Forelimb muscle (tissue), 1 donor: ENCODE results near the gene METTL2B. TPM values are rescaled to one million over a fixed set of nuclear protein-coding genes. Genes with fewer than 3 reads are reported as not detected.
A peak's percentile ranks its signal among the peaks of the same experiment; 100 is the strongest.
"Not testable (repeated sequence)": the region's sequence is repeated elsewhere in the genome, so short reads cannot be mapped to it uniquely, and the experiment has no call there.

Experiments
- DNase-seq: peaks from one replicate; pipeline ENCODE4 v3.0.0-alpha.2; 2013; ENCODE audit warnings: low read depth
- polyA plus RNA-seq: library from polyadenylated mRNA; unstranded; fragments of 120-200 nt; gene quantifications from one replicate; pipeline ENCODE4 v1.2.1, GENCODE V29; 2013; ENCODE audit not compliant: insufficient read length

METTL2B gene
- polyA plus RNA-seq, 1 donor = 20.7 TPM

DNA sequence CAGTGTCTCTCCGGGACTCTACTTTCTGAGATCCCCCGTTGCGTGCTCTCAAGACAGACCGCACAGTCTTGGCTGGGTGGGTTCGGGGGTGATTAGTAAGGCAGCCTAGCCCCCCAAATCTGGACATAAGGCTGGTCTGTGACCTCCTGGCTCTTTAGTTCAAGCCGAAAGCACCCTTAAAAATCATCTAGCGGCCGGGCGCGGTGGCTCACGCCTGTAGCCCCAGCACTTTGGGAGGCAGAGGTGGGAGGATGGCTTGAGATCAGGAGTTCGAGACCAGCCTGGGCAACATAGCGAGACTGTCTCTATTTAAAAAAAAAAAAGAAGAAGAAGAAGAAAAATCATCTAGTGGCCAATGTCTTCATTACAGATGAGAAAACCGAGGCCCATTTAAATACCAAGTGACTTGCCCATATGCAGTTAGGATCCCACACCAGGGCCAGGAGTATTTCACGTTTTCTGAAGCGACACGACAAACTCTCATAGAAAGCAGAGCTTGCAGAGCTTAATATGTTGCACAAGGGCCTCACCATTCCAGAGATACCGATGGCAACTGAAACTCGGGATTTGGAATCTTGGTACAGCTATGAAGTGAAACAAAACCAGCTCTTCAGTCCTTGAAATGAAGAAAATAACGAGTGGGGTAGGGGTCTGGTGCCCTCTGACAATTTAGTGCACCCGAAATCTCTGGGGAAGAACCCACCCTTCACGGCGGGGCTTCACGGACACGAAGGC is 21.6 kb upstream of the METTL2B start:
- no peak for DNase-seq

DNA sequence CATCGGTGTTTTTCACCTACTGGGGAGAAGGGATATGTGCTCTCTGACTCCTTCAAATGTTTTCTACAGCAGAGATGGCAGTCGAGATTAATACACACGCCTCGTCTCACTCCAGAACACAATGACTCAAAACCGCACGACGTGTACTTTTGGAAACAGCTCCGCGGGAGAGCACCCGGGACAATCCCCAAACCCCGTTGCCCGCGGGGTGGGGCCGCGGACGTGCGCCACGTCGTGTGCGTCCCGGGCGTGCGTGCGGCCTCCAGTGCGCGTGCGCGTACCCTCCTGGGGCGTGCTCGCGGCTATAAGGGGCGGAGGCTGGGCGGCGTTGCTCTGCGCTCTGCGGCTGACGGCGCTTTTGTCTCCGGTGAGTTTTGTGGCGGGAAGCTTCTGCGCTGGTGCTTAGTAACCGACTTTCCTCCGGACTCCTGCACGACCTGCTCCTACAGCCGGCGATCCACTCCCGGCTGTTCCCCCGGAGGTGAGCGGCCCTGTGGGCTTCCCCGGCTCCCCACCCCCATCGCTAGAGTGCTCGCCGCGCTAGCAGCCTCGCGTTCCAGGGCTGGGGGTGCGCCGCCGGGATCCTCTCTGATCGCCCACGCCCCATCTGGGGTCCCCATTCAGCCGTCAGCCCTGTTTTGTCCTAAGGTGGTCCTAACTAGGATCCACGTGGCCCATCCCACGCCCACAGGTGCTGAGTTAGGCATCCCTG is 20.8 kb upstream of the METTL2B start, which contains the start of gene HILPDA:
Gene HILPDA (plus strand): TSS at position 336 of the 712 bp plus-strand sequence. CDS start 1,391 bp downstream, outside the sequence.
- DNase-seq = peak; percentile 61

GRCh38 chr7:128456255-128456725 is 20.3 kb upstream of the METTL2B start:
- no peak for DNase-seq

- not testable (repeated sequence) for DNase-seq
Observed at GRCh38 chr7:128457385-128457784, 19.2 kb upstream of the METTL2B start.

DNA sequence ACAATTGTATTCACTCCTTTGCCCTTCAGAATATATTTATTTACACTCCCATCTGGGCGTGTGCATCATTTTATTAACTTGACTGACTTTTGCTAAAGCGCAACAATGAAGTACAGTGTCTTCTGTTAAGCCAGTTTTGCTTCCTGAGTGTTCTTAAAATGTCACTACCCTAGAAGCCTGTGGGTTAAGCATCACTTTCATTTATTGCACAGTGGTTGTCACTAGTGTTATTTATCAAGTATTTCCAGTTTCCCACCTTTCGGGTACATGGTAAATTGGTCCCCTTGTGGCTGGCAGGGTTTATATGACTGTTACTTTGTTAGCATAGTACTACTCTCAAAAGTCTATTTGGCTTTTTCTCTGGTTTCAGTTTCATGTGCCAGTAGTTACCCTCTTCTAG is 17.6 kb upstream of the METTL2B start:
- DNase-seq = no peak

DNA sequence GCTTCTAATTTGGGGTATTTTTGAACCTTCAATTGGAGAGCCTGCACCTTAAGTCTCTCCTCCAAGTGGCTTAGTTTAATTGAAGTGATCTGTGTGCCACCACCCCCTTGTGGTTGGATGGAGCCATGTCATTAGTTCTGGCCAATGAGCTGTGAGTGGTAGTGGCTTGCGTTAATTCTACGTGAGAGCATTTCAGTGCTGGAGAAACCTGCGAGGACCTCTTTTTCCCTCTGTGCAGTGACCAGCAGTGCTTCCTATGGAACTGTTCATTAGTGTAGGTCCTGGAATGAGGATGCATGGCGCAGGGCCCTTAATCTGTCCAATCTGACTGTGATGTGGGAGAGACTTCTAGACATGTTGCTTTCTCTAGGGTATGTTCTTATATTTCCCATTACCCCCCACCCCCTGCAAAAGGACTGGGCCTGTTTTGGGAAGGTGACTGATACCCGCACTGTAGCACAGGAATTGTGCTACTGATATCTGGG is 17.1 kb upstream of the METTL2B start:
- no peak for DNase-seq

- no peak for DNase-seq
Observed at GRCh38 chr7:128462460-128462859, 14.1 kb upstream of the METTL2B start.

DNA sequence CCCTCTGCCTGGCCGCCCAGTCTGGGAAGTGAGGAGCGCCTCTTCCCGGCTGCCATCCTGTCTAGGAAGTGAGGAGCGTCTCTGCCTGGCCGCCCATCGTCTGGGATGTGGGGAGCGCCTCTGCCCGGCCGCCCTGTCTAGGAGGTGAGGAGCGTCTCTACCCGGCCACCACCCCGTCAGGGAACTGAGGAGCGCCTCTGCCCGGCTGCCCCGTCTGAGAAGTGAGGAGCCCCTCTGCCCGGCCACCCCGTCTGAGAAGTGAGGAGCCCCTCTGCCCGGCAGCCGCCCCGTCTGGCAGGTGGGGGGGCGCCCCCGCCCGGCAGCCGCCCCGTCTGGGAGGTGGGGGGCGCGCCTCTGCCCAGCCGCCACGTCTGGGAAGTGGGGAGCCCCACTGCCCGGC is 13.2 kb upstream of the METTL2B start:
- not testable (repeated sequence) for DNase-seq

DNA sequence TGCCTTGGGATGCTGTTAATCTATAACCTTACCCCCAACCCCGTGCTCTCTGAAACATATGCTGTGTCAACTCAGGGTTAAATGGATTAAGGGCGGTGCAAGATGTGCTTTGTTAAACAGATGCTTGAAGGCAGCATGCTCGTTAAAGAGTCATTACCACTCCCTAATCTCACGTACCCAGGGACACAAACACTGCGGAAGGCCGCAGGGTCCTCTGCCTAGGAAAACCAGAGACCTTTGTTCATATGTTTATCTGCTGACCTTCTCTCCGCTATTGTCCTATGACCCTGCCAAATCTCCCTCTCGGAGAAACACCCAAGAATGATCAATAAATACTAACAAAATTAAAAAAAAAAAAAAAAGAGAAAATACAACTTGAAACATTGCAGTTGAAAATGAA is 12.6 kb upstream of the METTL2B start:
- not testable (repeated sequence) for DNase-seq

DNA sequence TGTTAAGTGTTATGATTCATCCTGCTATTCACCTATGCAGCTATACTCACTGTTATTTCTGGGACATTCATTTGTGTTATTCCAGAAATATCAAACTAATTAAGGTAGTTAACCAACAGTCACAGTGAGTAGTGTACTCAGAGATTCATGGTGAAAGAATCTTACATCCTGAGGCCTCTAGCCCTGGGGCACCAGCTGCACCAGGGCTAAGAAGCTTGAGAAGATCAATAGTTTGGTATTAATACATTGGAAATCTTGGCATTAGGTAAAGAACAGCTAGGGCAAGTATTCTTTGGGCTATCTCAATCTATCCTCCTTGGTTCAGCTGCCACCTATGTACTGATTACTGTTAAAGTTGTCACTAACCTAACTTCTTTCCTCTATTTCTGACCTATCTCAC is 9.7 kb upstream of the METTL2B start:
- DNase-seq = not testable (repeated sequence)

DNA sequence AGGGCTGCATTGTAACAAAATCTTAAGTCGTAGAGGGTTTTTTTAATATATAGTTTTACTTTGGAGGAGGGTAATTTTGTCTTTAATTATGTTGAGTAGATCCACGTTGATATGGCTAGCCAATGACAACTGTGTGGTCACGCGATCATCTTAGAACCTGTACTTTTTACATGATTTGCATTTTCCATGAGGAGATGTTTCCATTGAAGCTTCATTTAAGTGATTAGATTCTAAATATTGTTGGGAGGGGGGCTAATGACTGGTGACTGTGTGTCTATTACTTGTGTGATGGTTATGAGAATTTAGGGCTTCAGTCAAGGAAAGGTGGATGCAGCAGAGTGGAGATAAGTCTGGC is 765 bp downstream of the METTL2B start:
- DNase-seq = not testable (repeated sequence)

DNA sequence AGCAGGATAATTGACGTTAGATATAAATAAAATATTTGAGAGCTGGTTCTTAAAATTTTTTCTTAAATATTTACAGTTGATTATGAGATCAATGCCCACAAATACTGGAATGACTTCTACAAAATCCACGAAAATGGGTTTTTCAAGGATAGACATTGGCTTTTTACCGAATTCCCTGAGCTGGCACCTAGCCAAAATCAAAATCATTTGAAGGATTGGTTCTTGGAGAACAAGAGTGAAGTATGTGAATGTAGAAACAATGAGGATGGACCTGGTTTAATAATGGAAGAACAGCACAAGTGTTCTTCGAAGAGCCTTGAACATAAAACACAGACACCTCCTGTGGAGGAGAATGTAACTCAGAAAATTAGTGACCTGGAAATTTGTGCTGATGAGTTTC is 2.5 kb downstream of the METTL2B start:
- DNase-seq = not testable (repeated sequence)

DNA sequence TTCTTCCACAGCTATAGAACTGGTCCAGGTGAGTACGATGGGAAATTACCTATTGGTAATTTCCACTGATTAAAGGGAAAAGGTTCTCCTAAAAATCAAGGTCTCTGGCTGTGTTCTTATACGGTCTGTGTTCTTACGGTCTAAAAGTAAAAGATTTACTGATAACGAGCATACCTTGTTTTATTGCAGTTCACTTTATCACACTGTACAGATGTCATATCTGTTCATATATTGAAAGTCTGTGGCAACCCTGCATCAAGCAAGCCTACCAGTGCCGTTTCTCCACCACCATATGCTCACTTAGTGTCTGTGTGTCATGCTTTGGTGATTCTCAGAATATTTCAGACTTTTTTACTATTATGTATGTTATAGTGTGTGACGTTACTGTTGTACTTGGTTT is 11.6 kb downstream of the METTL2B start:
- DNase-seq = not testable (repeated sequence)

GRCh38 chr7:128497405-128497804 is 20.9 kb downstream of the METTL2B start:
- no peak for DNase-seq

GRCh38 chr7:128505416-128505815 is 28.9 kb downstream of the METTL2B start:
- not testable (repeated sequence) for DNase-seq

DNA sequence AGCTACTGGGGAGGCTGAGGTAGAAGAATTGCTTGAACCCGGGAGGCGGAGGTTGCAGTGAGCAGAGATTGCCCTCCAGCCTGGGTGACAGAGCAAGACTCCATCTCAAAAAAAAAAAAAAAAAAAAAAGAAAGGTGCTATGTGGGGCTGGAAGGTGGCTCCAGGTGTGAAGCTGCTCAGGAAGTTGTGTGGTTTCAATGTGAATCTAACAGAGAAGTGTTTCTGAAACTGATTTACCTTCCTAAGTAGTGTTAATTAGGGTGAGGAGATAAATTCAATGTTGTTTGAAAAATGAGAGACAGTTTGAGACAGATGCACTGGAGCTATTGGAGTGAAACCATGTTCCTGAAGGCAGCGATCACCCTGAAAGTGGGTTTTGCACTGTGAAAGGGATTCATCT is 30.3 kb downstream of the METTL2B start:
- not testable (repeated sequence) for DNase-seq

DNA sequence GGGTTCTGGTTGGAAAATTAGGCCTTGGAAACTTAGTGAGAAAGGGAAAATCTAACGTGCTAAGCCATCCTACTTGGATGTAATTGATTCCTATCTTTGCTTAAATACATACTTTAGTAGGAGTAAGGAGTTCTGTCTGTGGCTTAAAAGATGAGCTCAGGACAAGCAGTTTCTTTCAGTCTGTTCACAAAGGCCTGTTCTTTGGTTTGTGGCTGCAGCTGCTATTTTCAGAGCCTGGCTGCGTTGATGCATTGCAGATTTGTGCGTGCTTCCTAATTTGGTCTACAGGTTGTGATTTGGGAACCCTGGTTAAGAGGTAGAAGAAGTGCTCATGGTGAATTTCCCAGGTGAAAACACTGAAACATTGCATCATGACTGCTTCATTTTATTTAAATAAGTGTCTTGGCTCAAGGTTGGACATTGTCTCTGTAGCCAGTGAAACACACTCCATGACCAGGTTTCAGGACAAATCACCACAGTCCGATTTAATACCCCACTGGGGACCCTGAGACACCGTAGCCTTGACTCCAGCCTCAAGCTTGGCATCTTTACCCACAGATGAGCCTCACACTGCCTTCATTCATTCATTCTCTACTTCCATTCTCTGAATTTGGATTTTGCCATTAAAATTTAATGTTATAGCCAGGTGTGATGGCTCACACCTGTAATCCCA is 30.9 kb downstream of the METTL2B start:
- not testable (repeated sequence) for DNase-seq

DNA sequence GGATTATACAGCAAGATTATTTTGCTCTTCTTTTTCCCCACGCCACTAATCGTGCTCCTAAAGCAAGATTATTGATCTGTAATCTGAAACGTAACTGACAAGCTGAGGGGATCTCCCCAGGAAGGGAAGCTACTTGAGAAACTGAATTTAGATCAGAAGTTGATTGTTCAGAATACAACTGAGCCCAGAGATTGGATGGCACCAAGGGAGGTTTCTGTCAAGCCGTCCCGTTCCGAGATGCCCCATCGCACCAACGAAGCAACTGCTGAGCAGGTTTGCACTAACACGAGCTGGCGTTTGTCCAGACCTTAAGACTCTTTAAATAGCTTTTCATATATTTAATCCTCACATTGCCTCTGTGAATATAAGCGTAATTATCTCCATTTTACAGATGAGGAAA is 35.1 kb downstream of the METTL2B start:
- not testable (repeated sequence) for DNase-seq

GRCh38 chr7:128515232-128515631 is 38.7 kb downstream of the METTL2B start:
- DNase-seq = not testable (repeated sequence)

DNA sequence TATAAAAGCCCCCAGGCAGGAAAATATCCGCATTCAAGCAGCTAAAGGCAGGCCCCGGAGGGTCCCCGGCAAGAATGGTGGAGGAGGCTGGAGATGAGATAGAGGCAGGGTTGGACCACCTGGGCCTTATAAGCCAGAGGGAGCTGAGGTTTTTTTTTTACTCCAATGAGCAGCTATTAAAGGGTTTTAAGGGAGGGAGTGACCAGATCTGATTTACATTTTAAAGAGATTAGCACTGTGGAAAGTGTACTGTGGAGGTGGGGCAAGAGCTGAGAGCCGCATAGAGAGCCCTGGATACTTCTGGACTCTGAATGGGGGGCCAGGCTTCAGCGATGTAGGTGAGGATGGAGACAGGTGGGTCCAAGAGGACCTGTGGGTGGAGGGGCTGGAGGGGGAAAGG is 40.5 kb downstream of the METTL2B start:
- DNase-seq = not testable (repeated sequence)

DNA sequence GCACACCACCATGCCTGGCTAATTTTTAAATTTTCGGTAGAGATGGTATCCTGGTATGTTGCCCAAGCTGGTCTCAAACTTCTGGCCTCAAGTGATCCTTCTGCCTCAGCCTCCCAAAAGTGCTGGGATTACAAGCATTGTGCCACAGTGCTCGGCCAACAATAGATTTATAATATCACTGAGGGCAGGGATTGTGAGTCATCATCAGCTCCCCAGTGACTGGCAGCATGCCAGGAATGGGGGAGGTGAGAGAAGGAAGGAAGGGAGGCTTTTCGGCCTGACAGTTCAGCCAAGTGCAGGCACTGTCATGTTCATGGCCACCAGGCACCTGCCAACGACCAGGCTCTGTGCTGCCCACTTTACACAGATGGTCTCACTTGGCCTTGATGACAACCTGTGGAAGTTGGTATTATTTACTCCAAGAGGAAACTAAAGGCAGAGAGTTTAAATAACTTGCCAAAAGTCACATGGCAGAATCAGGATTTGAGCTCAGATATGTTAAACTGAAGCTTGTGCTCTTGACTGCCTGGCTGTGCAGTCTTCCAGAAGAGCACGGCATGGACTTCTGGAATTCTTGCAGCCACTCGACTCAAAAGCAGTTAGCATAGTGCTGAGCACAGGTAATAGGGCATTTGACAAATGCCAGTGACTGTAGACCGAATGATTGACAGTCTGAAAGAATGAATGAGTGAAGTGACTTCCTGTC is 46.8 kb downstream of the METTL2B start:
- DNase-seq = not testable (repeated sequence)
